Transverse colon (tissue), 4 donors: ENCODE measurements around the gene USP4.

ENCODE experiments used
- EP300 ChIP-seq: sonication (generic); formaldehyde crosslinking; IDR thresholded peaks from one replicate; pipeline ENCODE4 v1.6.1; 2017; ENCODE audit warnings: antibody characterized with exemption, low read depth
- POLR2AphosphoS5 ChIP-seq, 3 donors: sonication (generic); formaldehyde crosslinking; IDR thresholded peaks; one replicate each; pipeline ENCODE4 v1.6.1; 2016; ENCODE audit warnings: antibody characterized with exemption in 3 of 3
- TF ChIP-seq, protein P1 (sequence below), 5 experiments: fragments of 200-600 bp in 3 of 5; fragments of 450-650 bp in 2 of 5; sonication (generic) in 3 of 5; IDR thresholded peaks; 1 replicate in 2 of 5; 2 replicates in 3 of 5; pipeline ENCODE4 v1.5.1; 2016 to 2017; ENCODE audit warnings: antibody characterized with exemption in 5 of 5, inconsistent platforms in 3 of 5, mild to moderate bottlenecking in 2 of 5, moderate library complexity in 1 of 5

DNA sequence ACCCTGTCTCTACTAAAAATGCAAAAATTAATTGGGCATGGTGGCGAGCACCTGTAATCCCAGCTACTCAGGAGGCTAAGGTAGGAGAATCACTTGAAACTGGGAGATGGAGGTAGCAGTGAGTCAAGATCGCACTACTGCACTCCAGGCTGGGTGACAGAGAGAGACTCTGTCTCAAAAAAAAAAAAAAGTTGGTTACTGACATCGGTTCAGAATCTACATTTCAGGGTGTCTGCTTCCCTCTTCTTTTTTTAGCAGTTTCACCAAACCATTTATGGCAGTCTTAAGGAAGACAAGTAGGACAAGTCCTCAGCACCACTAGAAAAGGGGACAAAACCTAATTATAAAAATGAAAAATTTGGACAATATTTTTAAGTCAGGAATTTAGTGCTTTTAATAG, 3.3 kb upstream of the USP4 start:
- TF ChIP-seq, protein P1, sequence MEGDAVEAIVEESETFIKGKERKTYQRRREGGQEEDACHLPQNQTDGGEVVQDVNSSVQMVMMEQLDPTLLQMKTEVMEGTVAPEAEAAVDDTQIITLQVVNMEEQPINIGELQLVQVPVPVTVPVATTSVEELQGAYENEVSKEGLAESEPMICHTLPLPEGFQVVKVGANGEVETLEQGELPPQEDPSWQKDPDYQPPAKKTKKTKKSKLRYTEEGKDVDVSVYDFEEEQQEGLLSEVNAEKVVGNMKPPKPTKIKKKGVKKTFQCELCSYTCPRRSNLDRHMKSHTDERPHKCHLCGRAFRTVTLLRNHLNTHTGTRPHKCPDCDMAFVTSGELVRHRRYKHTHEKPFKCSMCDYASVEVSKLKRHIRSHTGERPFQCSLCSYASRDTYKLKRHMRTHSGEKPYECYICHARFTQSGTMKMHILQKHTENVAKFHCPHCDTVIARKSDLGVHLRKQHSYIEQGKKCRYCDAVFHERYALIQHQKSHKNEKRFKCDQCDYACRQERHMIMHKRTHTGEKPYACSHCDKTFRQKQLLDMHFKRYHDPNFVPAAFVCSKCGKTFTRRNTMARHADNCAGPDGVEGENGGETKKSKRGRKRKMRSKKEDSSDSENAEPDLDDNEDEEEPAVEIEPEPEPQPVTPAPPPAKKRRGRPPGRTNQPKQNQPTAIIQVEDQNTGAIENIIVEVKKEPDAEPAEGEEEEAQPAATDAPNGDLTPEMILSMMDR (IDR thresholded peaks at IDR 0.05), result no peak
- no peak for TF ChIP-seq POLR2AphosphoS5 (IDR thresholded peaks at IDR 0.05)
- TF ChIP-seq EP300, result no peak
